ENCODE results near the gene TESK2.

GRCh38 chr1:45314266-45314665 is 176.7 kb downstream of the TESK2 start:
- TF ChIP-seq CTCF (IDR thresholded peaks at IDR 0.05), result no peak
- no peak for TF ChIP-seq POLR2A (IDR thresholded peaks at IDR 0.05)

All from adrenal gland (tissue), 5 donors.